Ectodermal cell (in vitro differentiated cells): ENCODE measurements around the gene KLHL8.

ENCODE experiments used
- H3K27ac ChIP-seq: 2 replicates; pipeline ENCODE4 v1.7.0; 2013; ENCODE audit warnings: mild to moderate bottlenecking, low read depth, low read length; ENCODE audit not compliant: insufficient read depth, poor library complexity, severe bottlenecking
- H3K27me3 ChIP-seq: 2 replicates; pipeline ENCODE4 v1.7.0; 2013; ENCODE audit warnings: mild to moderate bottlenecking, low read length; ENCODE audit not compliant: insufficient read depth, control insufficient read depth, poor library complexity, severe bottlenecking
- H3K36me3 ChIP-seq: one replicate; pipeline ENCODE4 v1.7.0; 2013; ENCODE audit warnings: low read length; ENCODE audit not compliant: control insufficient read depth, insufficient read depth
- H3K4me1 ChIP-seq: one replicate; pipeline ENCODE4 v1.7.0; 2013; ENCODE audit warnings: low read length; ENCODE audit not compliant: control insufficient read depth, insufficient read depth
- H3K4me3 ChIP-seq: 2 replicates; pipeline ENCODE4 v1.7.0; 2013; ENCODE audit warnings: low read depth, low read length, control low read depth; ENCODE audit not compliant: insufficient read depth
- H3K9me3 ChIP-seq: 2 replicates; pipeline ENCODE4 v1.7.0; 2013; ENCODE audit warnings: mild to moderate bottlenecking, low read length, moderate library complexity; ENCODE audit not compliant: control insufficient read depth
- WGBS, 2 experiments: methylation state at CpG; one replicate each; pipeline ENCODE4 v1.1.7; 2013; ENCODE audit warnings: missing lambda C conversion rate in 2 of 2; 5-methylcytosine and 5-hydroxymethylcytosine counted together

Gene KLHL8

DNA sequence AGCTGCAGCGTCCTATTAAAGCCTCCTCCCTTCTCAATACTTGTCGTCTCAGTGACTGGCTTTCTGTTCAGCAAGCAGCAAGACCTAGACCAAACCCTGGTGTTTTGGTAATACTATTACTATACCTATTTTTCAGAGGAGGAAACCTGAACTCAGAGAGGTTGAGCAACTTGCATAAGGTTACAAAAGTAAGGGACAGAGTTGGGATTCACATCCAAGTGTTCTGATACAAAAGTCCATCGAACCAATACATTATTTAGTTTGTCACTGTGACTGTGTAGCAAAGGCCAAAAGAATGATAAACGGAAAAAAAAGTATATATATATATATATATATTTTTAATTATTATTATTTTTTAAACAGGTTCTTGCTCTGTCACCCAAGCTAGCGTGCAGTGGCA, 29.9 kb upstream of the KLHL8 start:
- Histone ChIP-seq H3K4me3 (no peak overlapping the region), H3K9me3 (no peaks in the 10 kb centered on the region)
- 94 to 96% methylated on average over 3 of the region's 5 CpGs for WGBS, 2 experiments

DNA sequence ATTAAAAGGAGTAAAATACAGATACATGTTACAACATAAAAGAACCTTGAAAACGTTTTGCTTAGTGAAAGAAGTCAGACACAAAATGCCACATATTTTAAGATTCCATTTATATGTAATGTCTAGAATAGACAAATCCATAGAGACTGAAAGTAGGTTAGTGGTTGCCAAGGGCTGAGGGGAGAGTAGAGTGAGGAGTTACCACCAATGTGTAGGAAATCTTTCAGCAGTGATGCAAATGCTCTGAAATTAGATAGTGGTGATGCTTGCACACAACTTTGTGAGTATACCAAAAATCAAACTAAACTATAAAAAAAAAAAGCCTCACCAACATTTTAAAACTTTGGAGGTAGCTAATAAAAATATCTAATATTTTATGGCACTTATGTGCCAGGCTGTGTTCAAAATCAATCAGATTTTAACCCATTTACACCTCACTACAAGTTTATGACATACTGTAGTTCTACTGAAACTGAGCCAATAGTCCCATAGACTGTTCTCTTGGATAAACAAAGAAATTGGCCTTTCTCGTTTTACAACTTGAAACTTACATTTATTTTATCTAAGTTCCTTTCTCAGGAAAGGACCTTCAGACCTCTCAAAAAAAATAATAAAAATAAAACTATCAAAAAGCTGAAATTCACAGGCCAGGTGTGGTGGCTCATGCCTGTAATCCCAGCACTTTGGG, 29.1 kb upstream of the KLHL8 start:
- 83% methylated on average over 1 of the region's 2 CpGs for WGBS, 2 experiments
- H3K27ac ChIP-seq, result no peak overlapping the region
- H3K9me3 ChIP-seq, result no peaks in the 10 kb centered on the region
- no peaks in the 10 kb centered on the region for H3K4me1 ChIP-seq
- H3K36me3 ChIP-seq, result no peaks in the 10 kb centered on the region
- H3K27me3 ChIP-seq, result no peaks in the 10 kb centered on the region
- H3K4me3 ChIP-seq, result no peak overlapping the region

More for the DNA sequence above, 29.9 kb upstream of the KLHL8 start:
- H3K27me3 ChIP-seq, result no peaks in the 10 kb centered on the region
- H3K36me3 ChIP-seq, result no peaks in the 10 kb centered on the region
- no peak overlapping the region for H3K27ac ChIP-seq
- no peaks in the 10 kb centered on the region for H3K4me1 ChIP-seq

DNA sequence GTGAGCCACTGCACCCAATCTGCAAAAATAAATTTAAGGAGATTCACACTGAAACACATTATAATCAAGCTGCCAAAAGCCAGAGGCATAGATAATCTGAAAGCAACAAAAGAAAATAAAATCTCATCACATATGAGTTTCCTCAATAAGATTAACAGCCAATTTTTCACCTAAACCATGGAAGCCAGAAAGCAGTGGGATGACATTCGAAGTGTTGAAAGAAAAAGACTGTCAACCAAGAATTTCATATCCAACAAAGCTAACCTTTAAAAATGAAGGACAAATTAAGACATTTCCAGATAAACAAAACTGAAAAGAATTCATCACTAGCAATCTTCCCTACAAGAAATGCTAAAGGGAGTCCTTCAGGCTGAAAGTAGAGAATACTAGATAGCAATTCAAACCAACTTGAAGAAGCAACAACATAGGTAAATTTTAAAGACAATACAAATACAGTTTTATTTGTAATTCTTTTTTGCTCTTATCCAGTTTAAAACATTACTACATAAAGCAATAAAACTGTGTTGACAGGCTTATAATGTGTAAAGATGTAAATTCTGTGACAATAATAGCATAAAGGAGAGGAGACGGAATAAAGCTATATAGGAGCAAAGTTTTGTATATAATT, 23.1 kb upstream of the KLHL8 start:
- WGBS, 2 experiments, result 94 to 96% methylated on average over 2 of the region's 2 CpGs
- no peak overlapping the region for H3K4me3 ChIP-seq
- no peaks in the 10 kb centered on the region for H3K4me1 ChIP-seq
- H3K36me3 ChIP-seq, result no peaks in the 10 kb centered on the region
- H3K27me3 ChIP-seq, result no peaks in the 10 kb centered on the region
- no peaks in the 10 kb centered on the region for H3K9me3 ChIP-seq
- H3K27ac ChIP-seq, result no peak overlapping the region

DNA sequence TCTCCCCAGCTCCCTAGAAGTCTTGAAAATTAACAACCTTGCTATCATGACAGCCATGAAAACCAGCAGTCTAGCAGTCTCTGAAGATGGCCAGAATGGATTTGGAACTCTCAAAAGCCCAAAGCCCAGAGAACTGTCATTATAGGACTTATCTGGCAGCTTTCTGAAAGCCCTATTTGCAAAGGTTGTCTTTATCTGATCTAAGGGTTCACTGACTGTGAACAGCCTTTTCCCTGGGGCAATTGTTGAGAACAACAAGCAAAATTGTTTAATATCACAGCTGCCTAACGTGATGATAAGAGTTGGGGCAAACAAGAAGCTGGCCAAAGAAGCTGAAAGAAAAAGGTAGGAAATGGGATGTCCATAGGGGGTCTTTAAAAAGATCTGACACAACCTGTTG, 20.9 kb upstream of the KLHL8 start:
- no peaks in the 10 kb centered on the region for H3K9me3 ChIP-seq
- no peak overlapping the region for H3K4me3 ChIP-seq
- no peak overlapping the region for H3K27ac ChIP-seq
- WGBS, 2 experiments, result 90 to 100% methylated on average over 1 of the region's 1 CpG
- H3K27me3 ChIP-seq, result no peaks in the 10 kb centered on the region
- H3K4me1 ChIP-seq, result no peaks in the 10 kb centered on the region
- H3K36me3 ChIP-seq, result no peaks in the 10 kb centered on the region

DNA sequence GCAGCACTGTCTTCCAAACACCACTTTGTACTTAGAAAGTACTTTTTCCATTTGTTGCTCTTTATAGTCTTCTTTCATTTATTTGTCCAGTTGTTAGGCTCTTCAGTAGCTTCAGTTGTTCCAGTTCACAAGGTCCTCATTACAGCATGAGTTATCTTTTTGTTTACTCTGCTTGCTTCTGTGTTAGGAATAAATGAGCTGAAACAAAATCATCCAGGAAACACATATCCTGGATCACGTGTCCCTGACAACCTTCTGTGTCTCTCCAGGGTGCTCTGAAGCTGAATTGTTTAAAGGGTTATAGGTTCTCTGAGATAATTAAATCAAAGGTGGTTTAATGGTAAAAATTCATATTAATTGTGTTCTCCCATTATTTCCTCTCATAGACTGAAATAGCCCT, 19.9 kb upstream of the KLHL8 start:
- Histone ChIP-seq H3K4me1 (no peaks in the 10 kb centered on the region), H3K36me3 (no peaks in the 10 kb centered on the region), H3K27ac (no peak overlapping the region), H3K9me3 (no peaks in the 10 kb centered on the region), H3K27me3 (no peaks in the 10 kb centered on the region), H3K4me3 (no peak overlapping the region)
- WGBS, 2 experiments, result 81 to 92% methylated on average over 1 of the region's 1 CpG

DNA sequence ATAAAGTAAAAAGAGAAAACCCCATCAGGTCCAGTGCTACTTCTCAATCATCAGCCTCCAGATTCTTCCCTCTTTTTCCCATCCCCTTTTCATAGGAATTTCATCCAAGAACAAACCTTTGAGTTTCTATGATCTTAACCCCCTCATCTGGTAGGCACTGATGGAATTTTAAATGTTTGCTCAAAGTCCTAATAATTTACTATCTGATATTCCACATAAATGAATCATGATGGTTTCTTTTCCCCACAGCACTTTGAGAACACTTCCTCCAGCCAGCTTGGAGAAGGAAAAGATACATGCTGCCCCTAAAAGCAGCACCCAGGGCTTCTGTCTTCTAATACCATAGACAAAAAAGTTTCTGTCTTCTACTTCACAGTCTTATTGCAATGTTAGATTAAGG, 19.4 kb upstream of the KLHL8 start:
- Histone ChIP-seq H3K4me1 (no peaks in the 10 kb centered on the region), H3K27me3 (no peaks in the 10 kb centered on the region), H3K27ac (no peak overlapping the region), H3K9me3 (no peaks in the 10 kb centered on the region), H3K4me3 (no peak overlapping the region), H3K36me3 (no peaks in the 10 kb centered on the region)

DNA sequence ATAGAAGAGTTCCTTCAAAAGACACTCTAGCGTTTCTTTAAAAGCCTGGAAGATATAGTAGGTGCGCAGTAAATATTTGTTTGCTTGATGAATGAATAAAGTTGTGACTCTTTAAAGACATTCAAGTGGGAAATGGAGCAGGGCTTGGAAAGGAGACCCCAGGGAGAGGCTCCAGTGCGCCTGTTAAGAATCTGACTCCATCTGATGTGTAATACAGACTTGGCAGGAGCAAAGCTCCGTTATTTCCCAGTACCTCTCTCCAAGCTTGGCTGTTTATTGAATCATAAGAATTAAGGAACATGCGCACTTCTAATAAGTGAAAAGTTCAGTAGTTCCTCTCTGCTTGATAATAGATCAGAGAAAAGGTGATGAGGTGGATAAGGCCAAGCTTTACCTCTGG, 18.8 kb upstream of the KLHL8 start:
- Histone ChIP-seq H3K4me3 (no peak overlapping the region), H3K27me3 (no peaks in the 10 kb centered on the region), H3K27ac (no peak overlapping the region), H3K4me1 (no peaks in the 10 kb centered on the region), H3K9me3 (no peaks in the 10 kb centered on the region), H3K36me3 (no peaks in the 10 kb centered on the region)
- 94 to 97% methylated on average over 5 of the region's 5 CpGs for WGBS, 2 experiments

DNA sequence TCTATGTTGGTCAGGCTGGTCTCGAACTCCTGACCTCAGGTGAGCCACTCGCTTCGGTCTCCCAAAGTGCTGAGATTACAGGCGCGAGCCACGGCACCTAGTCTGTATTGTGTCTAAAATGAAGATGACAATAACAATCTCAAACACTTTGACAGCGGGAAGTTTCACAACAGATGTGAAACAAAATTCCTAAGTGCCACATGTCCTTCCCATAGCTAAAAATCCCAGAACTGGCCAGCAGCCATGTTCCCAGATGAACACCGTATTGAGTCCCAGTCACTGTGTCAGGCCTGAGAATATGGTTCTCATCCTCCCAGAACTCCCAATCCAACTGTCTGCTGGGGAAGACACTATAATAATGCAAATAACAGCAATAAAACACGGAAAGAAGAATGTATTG, 16.4 kb upstream of the KLHL8 start:
- no peaks in the 10 kb centered on the region for H3K27me3 ChIP-seq
- H3K36me3 ChIP-seq, result no peaks in the 10 kb centered on the region
- no peaks in the 10 kb centered on the region for H3K9me3 ChIP-seq
- H3K4me1 ChIP-seq, result no peaks in the 10 kb centered on the region
- no peak overlapping the region for H3K4me3 ChIP-seq
- WGBS, 2 experiments, result 90 to 95% methylated on average over 9 of the region's 9 CpGs
- no peak overlapping the region for H3K27ac ChIP-seq

DNA sequence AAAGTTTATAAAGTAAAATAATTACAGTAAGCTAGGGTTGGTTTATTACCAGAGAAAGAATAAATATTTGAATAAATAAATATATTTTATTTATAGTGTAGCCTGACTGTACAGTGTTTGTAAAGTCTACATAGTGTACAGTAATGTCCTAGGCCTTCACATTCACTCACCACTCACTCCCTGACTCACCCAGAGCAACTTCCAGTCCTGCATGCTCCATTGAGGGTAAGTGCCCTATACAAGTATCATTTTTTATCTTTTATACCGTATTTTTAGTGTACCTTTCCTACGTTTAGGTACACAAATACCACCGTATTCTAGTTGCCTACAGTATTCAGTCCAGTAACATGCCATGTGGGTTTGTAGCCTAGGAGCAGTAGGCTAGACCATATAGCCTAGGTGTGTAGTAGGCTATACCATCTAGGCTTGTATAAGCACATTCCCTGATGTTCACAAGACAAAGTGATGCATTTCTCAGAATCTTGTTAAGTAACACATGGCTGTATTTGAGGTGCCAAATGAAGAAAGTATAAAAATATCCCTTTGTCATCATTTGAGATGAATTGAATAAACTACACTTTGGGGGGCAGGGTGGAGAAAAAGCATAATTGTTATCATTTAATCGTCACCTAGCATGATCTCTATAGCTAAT, 14.7 kb upstream of the KLHL8 start:
- Histone ChIP-seq H3K4me3 (no peak overlapping the region), H3K9me3 (no peaks in the 10 kb centered on the region), H3K4me1 (no peaks in the 10 kb centered on the region), H3K27ac (no peak overlapping the region), H3K36me3 (no peaks in the 10 kb centered on the region), H3K27me3 (no peaks in the 10 kb centered on the region)
- 91 to 99% methylated on average over 3 of the region's 4 CpGs for WGBS, 2 experiments

DNA sequence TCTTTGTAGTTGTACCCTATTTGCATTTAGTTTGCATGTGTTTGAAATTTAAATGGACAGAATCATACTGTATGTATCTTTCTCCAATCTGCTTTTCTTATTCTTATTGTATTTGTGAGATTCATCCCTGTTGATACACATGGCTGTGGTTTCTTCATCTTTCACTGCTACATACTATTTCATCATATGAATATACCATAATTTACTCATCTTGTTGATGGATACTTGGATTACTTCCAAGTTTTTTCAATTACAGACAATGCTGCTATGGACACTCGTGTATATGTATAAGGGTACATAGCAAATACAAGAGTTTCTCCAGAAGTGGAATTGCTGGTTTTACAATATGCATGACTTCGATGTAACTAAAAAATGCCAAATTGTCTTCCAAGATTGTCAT, 11.8 kb upstream of the KLHL8 start:
- Histone ChIP-seq H3K4me1 (no peaks in the 10 kb centered on the region), H3K36me3 (no peaks in the 10 kb centered on the region), H3K27me3 (no peaks in the 10 kb centered on the region), H3K9me3 (no peaks in the 10 kb centered on the region), H3K27ac (no peak overlapping the region), H3K4me3 (no peak overlapping the region)
- 97 to 98% methylated on average over 2 of the region's 2 CpGs for WGBS, 2 experiments
